GM19455 (cell line): Measurements from ENCODE around the gene ZNF180.
"Not testable (repeated sequence)": the region's sequence is repeated elsewhere in the genome, so short reads cannot be mapped to it uniquely, and the experiment has no call there.

Source experiments
- ATAC-seq: cut with Tn5 transposase; IDR thresholded peaks from one replicate; pipeline ENCODE4 v1.9.1; 2021; ENCODE audit not compliant: unreplicated experiment

Gene ZNF180

DNA sequence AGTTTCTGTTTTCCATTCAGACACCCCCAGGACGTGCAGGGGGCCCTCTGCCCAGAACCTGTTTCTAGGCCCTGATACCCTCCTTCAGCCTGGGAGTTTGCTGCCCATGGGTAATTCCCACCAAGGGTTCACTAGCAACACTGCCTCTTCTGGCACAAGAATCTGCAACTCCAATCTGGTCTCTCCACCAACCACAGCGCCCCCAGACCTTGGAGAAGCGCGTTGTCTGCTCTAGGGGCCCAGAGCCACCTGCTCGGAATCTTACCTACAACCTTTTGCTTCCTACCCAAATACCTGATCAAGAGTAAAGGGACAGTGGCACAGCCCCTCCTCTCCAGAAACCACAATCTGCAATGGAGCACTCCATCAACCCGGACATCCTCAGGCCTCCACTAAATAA, 763 bp downstream of the ZNF180 start:
- ATAC-seq: no peak

DNA sequence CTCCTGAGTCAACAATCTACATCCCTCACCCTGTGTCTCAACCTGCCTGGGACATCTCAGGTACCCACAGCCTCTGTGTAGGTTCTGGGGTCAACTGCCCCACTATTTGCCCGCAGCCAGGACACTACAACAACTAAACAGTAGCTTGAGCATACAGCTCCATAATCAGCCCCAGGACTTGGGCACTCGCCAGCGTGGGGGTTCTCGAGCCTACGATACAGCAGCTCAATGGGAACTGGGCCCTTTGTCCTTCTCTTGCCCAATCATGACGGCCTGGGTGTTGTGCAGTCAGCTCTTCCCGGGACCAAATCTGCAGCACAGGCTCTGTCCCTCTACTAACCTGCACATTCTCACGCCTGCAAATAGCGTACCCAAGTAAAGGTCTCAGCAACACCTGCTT, 1.3 kb downstream of the ZNF180 start:
- no peak for ATAC-seq

DNA sequence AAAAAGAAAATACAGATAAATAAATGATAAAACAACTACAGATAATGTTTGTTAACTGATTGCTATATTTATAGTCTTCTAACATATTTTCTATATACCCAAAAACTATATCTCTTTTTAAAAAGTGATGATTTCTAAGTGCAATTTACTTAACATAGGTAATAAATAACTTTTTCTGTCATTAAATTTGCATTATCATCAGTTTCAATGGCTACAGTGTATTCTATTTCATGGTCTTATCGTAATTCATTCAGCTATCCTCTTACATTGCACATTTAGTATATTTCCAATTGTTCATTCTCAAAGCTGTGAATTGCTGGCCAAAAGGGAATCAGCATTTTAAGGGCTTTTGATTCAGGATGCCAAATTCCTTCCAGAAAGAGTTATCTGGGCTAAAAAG, 3.6 kb downstream of the ZNF180 start:
- no peak for ATAC-seq

DNA sequence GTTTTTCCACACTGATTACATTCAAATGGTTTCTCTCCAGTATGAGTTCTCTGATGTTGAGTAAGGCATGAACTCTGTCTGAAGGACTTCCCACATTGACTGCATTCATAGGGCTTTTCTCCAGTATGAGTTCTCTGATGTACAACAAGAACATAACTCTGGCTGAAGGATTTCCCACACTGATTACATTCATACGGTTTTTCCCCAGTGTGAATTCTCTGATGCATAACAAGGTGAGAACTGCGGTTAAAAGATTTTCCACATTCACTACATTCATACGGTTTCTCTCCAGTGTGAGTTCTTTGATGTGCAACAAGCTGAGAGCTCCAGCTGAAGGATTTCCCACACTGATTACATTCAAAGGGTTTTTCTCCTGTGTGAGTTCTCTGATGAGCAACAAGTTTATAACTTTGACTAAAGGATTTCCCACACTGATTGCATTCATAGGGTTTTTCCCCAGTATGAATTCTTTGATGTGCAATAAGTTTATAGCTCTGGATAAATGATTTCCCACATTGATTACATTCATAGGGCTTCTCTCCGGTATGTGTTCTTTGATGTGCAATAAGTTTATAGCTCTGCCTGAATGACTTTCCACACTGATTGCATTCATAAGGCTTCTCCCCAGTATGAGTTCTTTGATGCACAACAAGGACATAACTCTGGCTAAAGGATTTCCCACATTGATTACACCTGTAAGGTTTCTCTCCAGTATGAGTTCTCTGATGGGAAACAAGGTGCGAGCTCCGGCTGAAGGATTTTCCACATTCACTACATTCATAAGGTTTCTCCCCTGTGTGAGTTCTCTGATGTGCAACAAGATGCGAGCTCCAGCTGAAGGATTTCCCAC, 23.5 kb downstream of the ZNF180 start:
- no peak for ATAC-seq

DNA sequence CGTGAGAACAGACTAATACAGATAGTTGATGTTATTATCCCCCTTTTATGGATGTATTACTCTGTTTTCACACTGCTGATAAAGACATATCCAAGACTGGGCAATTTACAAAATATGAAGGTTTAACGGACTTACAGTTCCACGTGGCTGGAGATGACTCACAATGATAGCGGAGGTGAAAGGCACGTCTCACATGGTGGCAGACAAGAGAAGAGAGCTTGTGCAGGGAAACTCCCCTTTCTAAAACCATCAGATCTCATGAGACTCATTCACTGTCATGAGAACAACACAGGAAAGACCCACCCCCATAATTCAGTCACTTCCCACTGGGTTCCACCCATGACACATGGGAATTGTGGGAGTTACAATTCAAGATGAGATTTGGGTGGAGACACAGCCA, 31.6 kb downstream of the ZNF180 start:
- ATAC-seq: not testable (repeated sequence)

DNA sequence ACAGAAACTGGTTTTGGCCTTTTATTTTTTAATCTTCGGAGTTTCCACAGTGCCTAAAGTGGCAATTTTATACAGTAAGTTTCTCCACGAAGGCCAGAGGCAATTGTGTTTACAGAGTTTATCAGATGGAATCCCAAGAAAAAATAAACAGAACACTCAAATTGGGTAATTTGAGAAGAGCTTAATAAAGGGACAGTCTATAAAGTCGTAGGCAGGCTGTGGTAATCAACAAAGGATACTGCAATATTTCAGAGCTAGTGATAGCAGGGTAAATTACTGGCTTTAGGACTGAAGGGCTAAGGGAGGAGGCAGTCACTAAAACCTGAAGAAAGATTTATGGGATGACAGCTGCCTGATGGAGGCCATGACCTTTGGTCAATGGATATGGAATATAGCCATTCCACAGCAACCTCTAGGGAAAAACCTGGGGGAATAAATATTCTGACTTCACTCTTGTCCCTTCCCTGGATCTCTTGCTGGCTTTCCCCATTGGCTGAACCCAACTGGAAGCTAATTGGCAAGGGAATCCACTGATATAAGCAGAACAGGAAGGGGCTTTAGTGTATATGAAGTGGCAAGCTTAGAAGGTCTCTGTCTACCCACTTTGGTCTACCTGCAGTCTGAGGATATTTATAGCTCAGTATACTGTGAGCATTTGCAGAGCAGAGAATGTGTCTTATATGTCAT, 37.6 kb downstream of the ZNF180 start:
- ATAC-seq: not testable (repeated sequence)

DNA sequence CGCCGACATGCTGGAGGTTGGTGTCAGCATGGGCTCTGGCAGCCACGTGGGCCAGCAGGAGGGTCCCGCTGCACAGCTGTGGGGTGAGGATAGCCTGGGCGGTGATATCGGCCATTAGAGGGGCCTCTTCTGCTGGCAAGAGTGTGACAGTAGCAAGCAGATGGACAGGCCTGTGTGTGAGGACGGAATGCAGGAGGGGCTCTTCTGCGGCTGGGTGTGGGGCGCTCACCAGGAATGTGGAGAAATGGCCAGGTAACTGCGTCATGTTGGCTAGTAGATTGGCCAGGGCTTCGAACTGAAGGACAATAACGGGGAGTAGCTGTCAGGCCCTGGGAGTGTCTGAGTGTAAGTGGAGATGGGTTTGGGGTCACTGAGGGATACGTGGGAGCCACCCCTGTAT, 44.3 kb downstream of the ZNF180 start:
- ATAC-seq: not testable (repeated sequence)

DNA sequence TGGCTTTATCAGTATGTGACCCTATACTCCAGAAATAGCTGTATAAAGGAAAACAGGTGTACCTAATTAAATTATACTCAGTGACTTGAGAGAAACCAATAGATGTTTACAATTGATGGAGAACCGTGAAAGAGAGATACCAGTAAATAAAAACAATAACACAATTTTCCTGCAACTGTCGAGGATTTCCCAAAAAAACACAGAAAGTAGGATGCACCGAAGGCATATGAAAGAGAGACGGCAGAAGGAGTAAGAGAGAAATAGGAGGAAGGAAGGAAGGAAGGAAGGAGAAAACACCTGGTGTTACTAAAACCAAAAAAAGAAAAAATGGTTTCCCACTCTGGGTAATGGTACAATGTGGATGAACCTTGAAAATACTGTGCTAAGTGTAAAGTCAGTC, 45.2 kb downstream of the ZNF180 start:
- ATAC-seq: no peak

DNA sequence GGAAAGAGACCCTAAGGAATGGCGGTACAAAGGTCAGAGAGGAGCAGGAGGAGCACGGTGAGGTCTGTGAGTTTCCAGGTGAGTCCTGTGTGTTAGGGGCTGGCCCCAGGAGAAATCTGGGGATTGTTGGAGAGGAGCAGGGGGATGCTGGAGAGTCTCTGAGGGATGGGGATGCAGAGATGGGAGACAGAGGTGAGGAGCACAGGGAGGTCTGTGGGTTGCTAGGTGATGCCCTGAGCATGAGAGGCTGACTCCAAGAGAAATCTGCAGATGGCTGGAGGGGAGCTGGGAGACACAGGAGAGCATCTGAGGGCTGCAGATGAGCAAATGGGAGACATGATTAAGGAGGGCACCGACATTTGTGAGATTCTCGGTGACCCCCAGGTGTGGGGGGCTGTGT, 48.0 kb downstream of the ZNF180 start:
- ATAC-seq: no peak

DNA sequence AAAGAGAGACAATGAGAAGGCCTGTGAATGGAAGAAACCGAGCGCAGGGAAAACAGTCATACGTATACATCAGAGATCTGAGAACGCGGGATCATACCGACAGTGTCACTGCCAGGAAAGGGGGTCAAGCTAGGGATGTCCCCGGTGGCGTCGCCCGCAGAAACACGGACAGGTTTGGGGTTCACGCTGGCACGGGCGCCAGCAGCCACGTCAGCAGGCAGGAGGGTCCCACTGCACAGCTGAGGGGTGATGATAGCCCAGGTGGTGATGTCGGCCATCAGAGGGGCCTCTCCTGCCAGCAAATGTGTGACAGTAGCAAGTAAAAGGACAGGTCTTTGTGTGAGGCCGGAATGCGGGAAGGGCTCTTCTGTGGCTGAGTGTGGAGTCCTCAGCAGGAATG, 48.6 kb downstream of the ZNF180 start:
- no peak for ATAC-seq

DNA sequence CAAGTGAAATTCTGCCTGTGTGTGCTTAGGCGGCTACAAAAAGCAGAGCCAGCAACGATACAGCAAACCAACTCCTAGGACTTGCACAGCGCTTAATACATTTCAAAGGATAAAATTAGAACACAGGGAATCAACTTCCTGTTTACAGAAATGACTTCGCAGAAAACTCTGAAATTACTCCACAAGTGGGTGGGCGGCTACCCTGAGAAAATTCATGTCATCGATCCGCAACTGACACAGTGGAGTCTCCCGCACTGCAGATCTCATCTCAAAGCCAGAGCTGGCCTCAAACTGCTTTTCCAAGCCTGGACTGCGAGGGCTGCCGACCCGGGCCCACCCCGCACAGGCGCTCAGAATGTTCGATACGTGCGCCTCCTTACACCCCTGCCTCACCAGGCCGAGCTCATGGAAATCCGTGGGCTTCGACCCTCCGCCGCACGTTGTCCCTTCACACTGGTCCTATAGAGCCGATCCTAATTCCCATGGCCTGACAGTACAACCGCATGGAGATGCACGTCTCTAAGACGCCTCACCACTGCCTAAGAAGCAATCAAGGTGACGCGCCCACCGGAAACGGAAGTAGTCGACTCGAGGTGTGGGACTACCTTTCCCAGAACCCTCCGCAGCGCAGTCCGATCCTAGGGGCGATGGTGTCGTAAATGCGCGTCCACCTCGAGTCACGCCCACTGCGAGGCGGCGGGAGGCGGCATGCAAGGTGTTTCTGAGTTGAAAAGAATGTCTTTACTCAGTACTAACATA, 52.2 kb downstream of the ZNF180 start, which contains the start of gene ZNF229:
ZNF229 (minus strand) TSS at position 557 of the 759 bp plus-strand sequence. CDS start 5,625 bp downstream, outside the sequence.
- no peak for ATAC-seq

DNA sequence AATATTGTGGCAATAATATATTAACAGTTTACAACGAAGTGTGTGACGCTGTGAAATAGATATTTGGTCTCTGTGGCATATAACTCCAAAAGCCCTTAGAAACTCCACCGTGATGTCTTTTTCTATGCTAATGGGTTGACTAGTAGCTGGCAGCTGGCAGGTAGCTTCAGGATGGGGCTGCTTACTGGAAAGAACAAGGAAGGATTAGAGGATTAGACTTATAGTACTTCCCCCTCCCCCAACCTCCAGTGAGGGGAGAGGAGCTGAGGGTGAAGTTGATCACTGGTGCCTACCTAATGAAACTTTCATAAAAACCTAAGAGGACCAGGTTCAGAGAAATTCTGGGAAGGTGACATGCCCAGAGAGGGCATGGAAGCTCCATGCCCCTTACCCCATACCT, 61.9 kb downstream of the ZNF180 start:
- no peak for ATAC-seq

DNA sequence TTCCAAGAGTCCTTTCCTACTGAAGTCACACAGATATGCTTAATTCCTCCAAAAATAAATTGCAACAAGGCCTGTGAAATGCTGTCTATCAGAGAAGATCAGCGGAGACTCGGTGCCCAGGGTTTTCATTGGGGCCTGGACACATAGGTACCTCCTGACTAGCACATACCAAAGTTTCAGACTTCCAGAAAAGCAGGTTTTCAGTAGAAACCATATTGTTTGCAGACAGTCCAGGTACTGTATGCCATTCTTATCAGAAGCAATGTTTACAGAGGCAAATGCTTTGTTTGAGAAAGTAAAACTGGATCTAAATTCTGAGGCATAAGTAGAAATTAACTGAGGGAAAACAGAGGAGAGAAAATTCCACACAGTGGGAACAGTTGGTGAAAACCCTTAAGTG, 64.9 kb downstream of the ZNF180 start:
- no peak for ATAC-seq

DNA sequence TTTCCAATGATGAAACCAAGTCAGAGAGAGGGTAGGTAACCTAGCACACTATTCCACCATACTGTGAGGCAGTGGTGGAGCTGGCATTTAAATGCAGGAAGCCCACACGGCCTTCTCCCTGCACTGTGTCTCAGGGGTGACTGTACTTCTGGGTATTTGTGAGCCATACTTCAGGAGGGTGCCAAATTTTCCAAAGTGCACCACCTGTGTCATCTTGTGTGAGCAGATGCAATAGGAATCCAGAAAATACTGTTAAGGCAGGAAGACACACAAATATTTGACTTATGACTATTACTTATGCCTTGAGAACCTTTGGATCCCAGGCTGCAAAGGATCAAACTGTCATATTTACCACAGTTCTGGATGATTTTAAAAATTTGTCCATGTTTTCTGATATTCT, 69.4 kb downstream of the ZNF180 start:
- ATAC-seq: no peak
